HG02588 (cell line): ENCODE measurements around the gene CDK3.
"Not testable (repeated sequence)": the region's sequence is repeated elsewhere in the genome, so short reads cannot be mapped to it uniquely, and the experiment has no call there.

Source experiments
- ATAC-seq: cut with Tn5 transposase; IDR thresholded peaks from one replicate; pipeline ENCODE4 v1.9.1; 2021; ENCODE audit warnings: mild to moderate bottlenecking, moderate library complexity; ENCODE audit not compliant: unreplicated experiment

CDK3 gene

DNA sequence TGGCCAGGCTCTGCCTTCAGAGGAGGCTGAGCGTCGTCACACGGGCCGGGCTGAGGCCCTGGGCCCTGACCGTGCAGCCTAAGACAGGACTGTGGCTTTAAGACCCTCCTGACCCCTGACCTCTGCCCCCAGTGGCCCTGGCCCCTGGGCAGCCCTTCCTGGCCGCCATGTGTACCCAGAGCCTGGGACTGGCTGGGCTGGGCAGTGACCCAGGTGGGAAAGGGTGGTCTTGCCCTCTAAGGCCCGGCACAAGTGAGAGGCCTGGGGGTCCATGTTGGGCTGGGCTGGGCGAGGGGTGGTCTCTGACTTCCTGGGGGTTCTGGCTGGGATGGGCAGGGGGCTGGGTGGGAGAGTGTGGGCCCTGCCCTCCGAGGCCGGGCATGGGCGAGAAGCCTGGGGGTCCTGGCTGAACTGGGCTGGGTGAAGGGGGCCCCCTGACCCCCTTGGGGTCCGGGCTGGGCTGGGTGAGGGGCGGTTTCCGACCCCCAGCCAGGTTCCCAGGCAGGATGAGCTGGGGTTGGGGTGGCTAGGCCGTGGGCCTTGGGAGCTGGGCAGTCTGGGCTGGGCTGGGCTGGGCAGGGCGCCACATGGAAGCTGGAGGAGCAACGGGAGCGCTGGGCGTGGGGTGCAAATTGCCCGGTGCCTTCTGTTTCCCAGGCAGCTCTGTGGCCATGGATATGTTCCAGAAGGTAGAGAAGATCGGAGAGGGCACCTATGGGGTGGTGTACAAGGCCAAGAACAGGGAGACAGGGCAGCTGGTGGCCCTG lies at the start of gene CDK3:
Gene CDK3 (plus strand): TSS at position 101 of the 767 bp plus-strand sequence. CDS start 571 bp downstream, at position 672.
- no peak for ATAC-seq

DNA sequence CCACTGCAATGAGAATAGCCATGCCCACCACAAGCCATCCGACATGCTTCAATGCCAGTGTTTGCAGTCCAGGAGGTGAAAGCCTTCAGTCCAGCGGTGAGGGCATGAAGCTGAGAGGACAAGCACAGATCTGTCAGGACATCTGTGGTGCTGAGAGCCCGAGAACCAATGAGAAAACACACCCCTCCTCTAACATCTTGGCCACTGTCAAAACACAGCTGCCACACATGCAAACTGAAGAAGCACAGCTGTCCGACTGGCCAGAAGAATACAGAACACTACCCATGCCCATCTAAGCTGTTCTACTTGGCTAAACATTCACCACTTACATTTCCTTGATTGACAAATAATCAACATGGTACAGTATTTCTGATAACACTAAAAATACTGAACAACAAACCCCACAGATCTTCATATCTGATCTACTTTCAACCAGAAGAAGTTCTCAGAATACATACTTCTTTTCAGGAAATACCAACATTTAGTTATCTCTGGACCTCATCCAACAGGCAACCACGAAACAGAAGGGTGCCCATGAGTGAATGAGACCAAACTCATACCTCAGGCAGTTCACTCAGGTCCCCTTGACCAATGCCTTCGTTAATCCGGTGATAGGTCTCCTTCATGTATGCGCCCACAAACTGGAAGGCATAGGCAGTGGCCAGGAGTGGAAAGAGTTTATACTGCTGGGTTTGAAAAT lies 49.6 kb upstream of the CDK3 start:
- ATAC-seq = no peak

DNA sequence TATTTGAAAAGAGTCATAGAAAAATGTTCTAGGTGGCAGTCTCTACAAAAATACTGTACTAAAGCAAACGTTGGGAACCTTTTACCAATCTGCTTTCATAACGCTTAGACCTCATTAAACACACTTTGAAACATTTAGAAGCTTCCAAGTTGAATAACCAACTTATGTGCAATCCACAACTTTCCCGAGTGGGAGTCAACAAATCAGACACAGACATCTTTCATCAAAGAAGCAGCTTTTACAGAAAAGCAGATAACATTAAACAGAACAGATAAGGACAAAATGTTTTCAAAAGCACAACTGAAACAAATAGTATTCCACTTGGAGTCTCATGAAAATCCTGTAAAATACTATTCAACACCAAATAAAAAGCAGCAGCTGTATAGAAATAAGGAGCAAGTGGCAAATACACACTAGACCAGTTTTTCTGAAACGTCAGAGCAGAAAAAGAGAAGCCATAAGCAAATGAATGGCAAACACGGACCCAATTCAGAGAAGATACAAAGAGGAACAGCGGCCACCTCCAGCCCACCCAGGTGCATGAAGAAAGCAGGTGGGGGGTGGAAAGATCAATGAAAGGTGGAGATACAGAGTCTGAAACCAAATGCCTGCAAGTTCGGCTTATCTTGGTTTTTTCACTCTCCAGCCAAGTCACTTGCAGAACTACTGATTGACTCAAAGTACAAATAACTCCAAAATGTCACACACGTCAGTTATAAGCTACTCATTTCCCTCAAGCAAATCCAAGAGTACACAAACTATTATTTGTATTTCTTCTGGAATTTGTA lies 41.4 kb upstream of the CDK3 start:
- ATAC-seq = no peak

DNA sequence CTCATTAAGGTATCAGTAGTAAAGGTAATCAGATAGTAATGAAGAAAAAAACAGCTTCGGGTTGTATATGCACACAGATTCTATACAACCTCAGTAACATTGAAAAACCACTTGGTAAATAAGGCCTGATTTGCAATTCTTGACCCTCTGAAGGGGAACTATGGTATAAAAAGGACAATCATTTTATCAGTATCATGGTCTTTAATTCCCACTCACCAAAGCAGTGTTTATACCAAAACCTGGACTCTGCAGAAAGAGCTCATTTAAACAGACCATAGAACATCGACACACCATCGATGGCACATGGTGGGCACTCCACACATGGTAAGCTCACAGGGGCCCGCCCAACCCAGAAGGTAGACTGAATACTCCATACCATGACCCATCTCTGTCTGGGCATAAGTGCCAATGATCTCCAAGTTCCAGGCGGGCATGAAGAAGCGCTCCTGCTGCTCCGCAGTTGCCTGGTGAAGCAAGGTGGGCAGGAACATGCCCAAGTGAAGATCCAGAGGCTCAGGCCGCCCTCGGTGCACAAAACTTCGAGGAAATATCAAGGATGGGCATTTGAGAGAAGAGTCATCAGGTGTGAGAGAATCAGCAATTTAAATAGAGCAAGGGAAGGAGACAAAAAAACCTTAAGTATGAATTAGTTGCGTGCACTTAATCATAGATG lies 40.7 kb upstream of the CDK3 start:
- ATAC-seq = no peak

DNA sequence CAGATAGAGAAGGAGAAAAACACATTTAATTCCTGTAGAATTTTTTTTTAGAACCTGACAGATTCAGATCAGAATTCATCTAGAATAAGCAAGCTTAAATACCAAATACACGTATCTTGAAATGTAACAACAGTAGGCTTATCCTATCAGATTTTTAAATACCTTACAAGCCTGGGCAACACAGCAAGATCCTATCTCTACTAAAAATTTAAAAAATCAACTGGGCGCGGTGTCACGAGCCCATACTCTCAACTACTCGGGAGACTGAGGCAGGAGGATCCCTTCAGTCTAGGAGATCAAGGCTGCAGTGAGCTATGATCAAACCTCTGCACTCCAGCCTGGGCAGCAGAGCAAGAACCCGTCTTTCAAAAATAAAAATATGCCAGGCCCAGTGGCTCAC lies 35.2 kb upstream of the CDK3 start:
- no peak for ATAC-seq

DNA sequence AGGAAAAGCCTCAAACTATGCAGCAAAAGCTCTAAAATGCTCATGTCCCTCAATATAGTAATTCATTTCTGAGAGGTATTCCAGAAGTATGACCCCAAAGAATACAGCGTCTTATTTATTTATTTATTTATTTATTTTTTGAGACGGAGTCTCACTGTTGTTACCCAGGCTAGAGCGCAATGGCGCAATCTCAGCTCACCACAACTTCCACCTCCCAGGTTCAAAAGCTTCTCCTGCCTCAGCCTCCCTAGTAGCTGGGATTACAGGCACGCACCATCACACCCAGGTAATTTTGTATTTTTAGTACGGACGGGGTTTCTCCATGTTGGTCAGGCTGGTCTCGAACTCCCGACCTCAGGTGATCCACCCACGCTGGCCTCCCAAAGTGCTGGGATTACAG lies 31.6 kb upstream of the CDK3 start:
- not testable (repeated sequence) for ATAC-seq

DNA sequence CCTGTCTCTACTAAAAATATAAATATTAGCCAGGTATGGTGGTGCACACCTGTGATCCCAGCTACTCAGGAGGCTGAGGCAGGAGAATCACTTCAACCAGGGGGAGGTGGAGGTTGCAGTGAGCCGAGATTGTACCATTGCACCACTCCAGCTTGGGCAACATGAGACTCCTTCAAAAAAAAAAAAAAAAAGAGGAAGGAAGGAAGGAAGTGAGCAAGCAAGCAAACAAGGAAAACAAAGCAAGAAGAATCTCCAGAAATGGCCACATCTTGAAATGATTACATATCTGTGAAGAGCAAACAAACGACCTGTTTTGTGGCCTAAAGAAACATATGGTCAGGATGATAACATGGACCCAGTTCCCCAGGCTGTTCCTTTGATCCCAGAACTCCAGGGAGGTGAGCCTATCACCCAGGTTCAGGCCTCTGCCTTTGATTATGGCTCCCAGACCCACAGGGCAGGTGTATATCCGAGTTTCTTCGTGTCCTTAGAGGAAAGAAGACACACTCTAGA lies 30.6 kb upstream of the CDK3 start:
- no peak for ATAC-seq

DNA sequence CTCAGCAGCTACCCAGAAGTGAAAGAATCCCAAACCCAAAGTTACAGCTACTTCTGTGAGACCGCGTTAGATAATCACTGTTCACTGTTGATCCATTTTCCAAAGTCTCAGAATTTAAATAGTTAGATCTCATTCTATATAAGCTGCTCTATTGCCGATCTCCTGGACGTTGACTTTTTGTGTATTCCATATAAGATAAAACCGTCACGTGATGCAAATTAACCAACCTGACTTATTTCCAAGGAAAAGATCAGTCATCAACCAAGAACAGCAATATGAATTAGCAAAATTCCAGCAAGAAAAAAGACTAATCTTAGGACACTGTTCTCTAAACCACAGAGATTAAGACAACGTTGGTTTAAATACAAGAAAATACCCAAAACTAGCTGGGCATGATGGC lies 30.0 kb upstream of the CDK3 start:
- ATAC-seq = no peak

DNA sequence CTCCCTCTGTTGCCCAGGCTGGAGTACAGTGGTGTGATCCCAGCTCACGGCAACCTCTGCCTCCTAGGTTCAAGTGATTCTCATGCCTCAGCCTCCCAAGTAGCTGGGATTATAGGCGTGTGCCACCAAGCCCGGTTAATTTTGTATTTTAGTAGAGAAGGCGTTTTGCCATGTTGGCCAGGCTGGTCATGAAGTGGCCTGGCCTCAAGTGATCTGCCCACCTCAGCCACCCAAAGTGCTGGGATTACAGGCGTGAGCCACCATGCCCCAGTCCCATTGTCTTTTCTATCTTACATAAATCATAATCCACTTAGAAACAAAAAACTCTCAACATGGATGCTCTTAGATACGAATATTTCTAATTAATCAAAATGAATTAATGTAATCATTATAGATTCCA lies 25.5 kb upstream of the CDK3 start:
- not testable (repeated sequence) for ATAC-seq

DNA sequence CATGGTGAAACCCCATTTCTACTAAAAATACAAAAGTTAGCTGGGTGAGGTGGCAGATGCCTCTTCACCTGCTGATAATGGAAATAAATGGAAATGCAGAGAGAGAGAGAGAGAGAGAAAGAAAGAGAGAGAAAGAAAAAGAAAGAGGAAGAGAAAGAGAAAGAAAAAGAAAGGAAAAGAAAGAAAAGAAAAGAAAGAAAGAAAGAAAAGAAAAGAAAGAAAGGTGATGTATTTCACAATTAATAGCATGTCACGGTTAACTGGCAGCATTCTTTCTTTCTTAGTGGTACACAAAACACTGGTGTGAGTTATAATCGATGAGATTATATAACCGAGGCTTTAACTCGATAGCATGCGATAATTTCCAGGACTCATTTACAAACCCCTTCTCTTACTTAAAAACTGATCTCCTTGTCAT lies 24.9 kb upstream of the CDK3 start:
- ATAC-seq = no peak

DNA sequence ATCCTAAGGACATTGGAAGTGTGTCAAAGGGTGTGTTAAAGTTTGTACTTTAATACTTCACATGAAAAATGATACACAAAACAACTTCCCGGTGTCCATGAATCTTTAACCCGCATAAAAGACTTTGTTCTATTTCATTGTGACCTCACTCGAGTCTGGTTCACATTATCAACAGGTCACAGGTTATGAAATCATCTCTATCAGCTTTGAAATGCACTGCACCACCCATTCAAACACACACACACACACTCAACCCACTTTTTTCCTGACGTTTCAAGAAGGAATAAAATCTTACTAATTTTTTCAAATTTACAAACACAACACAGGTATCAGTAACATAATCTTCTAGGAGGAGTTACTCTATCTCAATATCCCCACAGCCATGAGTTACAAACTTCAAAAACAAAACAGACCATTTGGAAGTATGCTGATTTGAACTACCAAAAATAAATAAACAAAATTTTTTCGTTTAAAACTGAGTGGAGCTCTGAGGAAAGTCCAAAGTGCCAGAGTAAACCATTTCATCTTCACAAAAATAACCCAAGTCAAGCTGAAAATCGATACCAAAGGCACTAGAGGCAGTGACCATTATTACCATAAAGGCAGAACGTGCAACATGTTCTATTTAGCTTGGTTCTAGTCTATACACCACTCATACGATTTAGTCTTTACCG lies 24.3 kb upstream of the CDK3 start:
- ATAC-seq = no peak

DNA sequence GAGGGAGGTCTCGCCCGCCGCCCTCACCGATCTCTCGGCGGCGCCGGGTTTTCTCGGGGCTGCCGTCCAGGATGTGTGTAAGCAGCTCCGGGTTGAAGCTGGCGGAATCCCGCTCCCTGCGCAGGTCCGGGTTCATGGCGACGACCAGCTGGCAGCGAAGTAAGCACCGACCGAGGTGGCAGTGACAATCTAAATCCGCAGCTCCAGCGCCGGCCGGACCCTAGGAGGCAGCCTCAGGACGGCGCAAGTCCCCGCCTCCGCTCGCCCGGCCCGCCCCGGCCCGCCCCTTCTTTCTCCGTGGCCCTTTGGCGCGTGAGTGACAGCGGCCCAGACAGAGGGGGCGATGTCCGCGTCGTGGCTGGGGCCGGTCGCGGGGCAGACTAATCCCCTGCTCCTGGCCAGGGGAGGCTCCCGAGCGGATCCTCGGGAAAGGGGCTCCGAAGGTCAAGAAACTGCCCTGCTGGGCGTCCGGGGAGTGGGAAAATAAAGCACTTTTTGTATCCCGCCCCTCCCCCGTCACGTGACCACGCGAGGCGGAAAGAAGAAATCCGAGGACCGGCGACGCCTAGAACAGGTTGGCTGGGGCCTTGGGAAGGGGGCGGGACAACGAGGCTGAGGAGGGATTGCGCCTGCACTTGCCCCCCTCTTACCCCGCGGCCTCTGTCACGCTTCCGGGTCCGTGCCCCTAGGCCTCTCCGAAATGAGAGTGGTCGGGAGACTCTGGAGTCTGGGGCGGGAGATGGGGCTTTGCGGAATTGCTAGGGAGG lies 21.5 kb upstream of the CDK3 start, which contains the start of the genes ACOX1 and TEN1:
Gene ACOX1 (minus strand): TSS at position 229 of the 767 bp plus-strand sequence. CDS start 93 bp downstream, at position 136.
Gene TEN1 (plus strand): TSS at position 303 of the 767 bp plus-strand sequence. CDS start 6,953 bp downstream, outside the sequence.
- peak; percentile 90 for ATAC-seq

DNA sequence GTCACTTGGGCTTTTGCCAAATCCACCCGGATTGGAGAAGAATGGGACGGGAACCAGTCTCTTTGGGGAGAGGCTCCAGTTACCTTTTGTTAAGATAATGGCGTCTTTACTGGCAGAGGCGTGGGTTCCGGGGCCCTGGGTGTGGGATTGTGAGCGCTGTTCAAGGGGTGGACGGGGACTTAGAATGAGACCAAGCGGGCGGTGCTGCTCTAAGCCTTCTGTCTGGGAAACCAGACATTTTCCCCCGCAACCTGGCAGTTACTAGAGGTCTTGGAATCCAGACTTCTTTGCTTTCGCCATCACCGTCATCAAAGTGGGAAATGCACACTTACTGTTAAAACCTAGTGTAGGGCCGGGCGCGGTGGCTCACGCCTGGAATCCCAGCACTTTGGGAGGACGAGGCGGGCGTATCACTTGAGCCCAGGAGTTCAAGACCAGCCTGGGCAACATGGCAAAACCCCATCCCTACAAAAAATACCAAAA lies 20.9 kb upstream of the CDK3 start:
- ATAC-seq = no peak

DNA sequence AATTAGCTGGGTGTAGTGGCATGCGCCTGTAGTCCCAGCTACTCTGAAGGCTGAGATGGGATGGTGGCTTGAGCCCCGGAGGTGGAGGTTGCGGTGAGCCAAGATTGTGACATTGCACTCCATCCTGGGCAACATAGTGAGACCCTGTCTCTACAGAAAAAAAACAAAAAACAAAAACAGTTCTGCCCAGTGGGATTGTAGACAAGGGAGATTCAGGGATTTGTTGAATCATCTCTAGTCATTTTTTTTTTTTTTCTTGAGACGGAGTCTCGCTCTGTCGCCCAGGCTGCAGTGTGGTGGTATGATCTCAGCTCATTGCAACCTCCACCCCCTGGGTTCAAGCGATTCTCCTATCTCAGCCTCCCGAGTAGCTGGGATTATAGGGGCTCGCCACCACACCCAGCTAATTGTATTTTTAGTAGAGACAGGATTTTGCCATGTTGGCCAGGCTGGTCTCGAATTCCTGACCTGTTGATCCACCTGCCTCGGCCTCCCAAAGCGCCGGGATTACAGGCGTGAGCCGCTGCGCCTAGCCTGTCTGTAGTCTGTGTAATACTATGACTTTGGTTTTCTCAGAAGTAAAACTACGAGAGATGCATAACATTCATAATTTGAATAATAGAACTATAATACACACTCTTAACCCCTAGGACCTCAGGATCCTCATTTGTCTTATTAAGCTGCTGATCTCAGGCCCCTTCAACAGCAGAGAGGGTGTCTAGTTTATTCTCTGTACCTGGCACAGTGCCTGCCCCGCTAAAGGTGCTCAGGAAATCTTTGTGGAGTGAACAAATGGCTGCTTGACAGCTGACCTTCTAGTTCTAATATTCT lies 20.3 kb upstream of the CDK3 start:
- no peak for ATAC-seq

DNA sequence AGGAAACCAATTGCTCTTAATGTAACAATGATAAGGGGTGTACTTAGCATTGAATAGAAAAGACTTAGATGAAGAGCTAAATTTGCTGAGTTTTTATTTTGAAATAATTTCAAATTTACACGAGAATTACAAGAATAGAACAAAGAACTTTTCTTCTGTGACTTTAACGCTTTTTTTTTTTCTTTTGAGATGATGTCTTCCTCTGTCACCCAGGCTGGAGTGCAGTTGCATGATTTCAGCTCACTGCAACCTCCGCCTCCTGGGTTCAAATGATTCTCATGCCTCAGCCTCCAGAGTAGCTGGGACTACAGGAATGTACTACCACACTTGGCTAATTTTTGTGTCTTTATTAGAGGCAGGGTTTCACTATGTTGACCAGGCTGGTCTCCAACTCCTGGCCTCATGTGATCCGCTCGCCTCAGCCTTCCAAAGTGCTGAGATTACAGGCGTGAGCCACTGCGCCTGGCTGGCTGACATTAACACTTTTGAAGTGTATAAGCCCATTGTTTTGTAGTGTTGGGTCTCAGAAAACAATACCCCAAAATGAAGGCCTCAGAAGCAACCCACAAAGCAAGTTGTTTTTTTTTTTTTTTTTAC lies 19.5 kb upstream of the CDK3 start:
- no peak for ATAC-seq

DNA sequence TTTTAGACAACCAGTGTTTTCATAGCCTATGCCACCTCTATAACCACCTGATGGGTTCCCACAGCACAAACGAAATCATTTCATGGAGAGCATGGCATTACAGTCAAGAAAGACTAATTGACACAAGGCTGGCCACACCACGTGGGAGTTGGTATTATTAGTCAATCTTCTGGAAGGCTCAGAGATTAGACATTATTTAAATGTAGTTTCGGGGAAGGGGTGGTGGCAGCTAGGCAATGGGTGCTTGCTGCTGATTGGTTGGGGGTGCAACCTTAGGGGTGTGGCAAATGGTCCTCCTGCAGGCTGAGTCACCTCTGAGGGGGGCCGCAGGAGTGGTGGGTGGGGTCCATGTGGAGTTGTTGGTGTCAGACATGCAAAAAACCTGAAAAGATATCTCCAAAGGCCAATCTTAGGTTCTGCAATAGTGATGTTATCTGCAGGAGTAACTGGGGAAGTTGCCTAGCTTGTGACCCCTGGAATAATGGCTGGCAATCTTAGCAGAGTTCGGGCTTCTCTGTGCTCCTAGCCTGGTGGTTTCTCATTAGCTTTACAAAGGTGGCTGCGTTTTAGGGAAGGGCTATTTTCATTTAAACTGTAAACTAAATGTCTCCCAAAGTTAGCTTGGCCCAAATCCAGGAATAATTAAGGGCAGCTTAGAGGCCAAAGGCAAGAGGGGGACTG lies 17.0 kb upstream of the CDK3 start:
- ATAC-seq = no peak

DNA sequence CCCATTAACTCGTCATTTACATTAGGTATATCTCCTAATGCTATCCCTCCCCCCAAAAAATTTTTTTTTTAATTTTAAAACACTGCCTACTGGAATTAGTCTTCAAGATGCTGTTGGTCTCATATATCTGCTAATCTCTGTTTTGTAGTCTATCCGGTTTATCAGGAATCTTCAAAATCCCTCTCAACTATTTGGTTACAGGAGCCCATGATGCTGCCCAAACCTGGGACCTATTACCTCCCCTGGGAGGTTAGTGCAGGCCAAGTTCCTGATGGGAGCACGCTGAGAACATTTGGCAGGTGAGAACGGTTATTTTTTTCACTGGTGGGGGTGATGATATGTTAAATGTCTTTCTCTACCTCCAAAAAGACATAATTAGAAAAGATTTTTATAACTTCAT lies 14.7 kb upstream of the CDK3 start:
- ATAC-seq = no peak
